Measurements from ENCODE around the gene ST3GAL3. TPM values are rescaled to one million over a fixed set of nuclear protein-coding genes. Genes with fewer than 3 reads are reported as not detected.

Gene ST3GAL3
- total RNA-seq, 2 donors from 2014 or later = 26.3 to 36.0 TPM

- H3K27ac ChIP-seq = no peak overlapping the region
- DNase-seq (ENCODE audit: low spot score) (no peak), ATAC-seq (ENCODE audit: insufficient number of reproducible peaks, low FRiP score, low read depth) (no peak)
- no peak for TF ChIP-seq CTCF (IDR thresholded peaks at IDR 0.05)
- peaks cover 75% of the 10 kb centered on the region for H3K36me3 ChIP-seq
- H3K27me3 ChIP-seq (replicated peaks; ENCODE audit: insufficient read depth) = no peaks in the 10 kb centered on the region
- no peaks in the 10 kb centered on the region for H3K9me3 ChIP-seq
- H3K4me1 ChIP-seq (ENCODE audit: control insufficient read depth in 1 of 2, low read depth in 2 of 2) = no peaks in the 10 kb centered on the region
- H3K4me3 ChIP-seq = no peak overlapping the region
Observed at GRCh38 chr1:43699281-43699680, 8.1 kb upstream of the ST3GAL3 start.

- no peaks in the 10 kb centered on the region for H3K27me3 ChIP-seq (replicated peaks; ENCODE audit: insufficient read depth)
- H3K36me3 ChIP-seq = peaks cover 38% of the 10 kb centered on the region
- H3K4me1 ChIP-seq (ENCODE audit: control insufficient read depth in 1 of 2, low read depth in 2 of 2) = peaks cover 4 to 16% of the 10 kb centered on the region in 2 donors
- H3K9me3 ChIP-seq = no peaks in the 10 kb centered on the region
- H3K4me3 ChIP-seq = no peak overlapping the region
- ATAC-seq (ENCODE audit: insufficient number of reproducible peaks, low FRiP score, low read depth) = no peak
- no peak for TF ChIP-seq CTCF (IDR thresholded peaks at IDR 0.05)
- H3K27ac ChIP-seq = no peak overlapping the region
- no peak for DNase-seq (ENCODE audit: low spot score)
Observed at GRCh38 chr1:43703836-43704235, 3.5 kb upstream of the ST3GAL3 start.

- Histone ChIP-seq H3K9me3 (no peaks in the 10 kb centered on the region), H3K27ac (no peak overlapping the region), H3K36me3 (peaks cover 34% of the 10 kb centered on the region), H3K4me3 (no peak overlapping the region), H3K4me1 (ENCODE audit: control insufficient read depth in 1 of 2, low read depth in 2 of 2) (peaks cover 4 to 16% of the 10 kb centered on the region in 2 donors), H3K27me3 (replicated peaks; ENCODE audit: insufficient read depth) (no peaks in the 10 kb centered on the region)
- no peak for TF ChIP-seq CTCF (IDR thresholded peaks at IDR 0.05)
- no peak for ATAC-seq (ENCODE audit: insufficient number of reproducible peaks, low FRiP score, low read depth)
- DNase-seq (ENCODE audit: low spot score) = no peak
Observed at GRCh38 chr1:43704838-43705237, 2.5 kb upstream of the ST3GAL3 start.

GRCh38 chr1:43705334-43705733 lies 2.0 kb upstream of the ST3GAL3 start:
- H3K4me1 ChIP-seq (ENCODE audit: control insufficient read depth in 1 of 2, low read depth in 2 of 2) = peaks cover 4 to 16% of the 10 kb centered on the region in 2 donors
- no peak for TF ChIP-seq CTCF (IDR thresholded peaks at IDR 0.05)
- H3K27ac ChIP-seq = no peak overlapping the region
- peaks cover 30% of the 10 kb centered on the region for H3K36me3 ChIP-seq
- no peaks in the 10 kb centered on the region for H3K27me3 ChIP-seq (replicated peaks; ENCODE audit: insufficient read depth)
- no peak for DNase-seq (ENCODE audit: low spot score)
- H3K4me3 ChIP-seq = no peak overlapping the region
- no peaks in the 10 kb centered on the region for H3K9me3 ChIP-seq
- ATAC-seq (ENCODE audit: insufficient number of reproducible peaks, low FRiP score, low read depth) = no peak

- ATAC-seq (ENCODE audit: insufficient number of reproducible peaks, low FRiP score, low read depth) (no peak), DNase-seq (ENCODE audit: low spot score) (no peak)
- TF ChIP-seq CTCF (IDR thresholded peaks at IDR 0.05) = no peak
- H3K4me1 ChIP-seq (ENCODE audit: control insufficient read depth in 1 of 2, low read depth in 2 of 2) = peaks cover 4 to 16% of the 10 kb centered on the region in 2 donors
- peaks cover 26% of the 10 kb centered on the region for H3K36me3 ChIP-seq
- no peak overlapping the region for H3K27ac ChIP-seq
- H3K4me3 ChIP-seq = no peak overlapping the region
- no peaks in the 10 kb centered on the region for H3K27me3 ChIP-seq (replicated peaks; ENCODE audit: insufficient read depth)
- H3K9me3 ChIP-seq = no peaks in the 10 kb centered on the region
Observed at GRCh38 chr1:43705982-43706597, 1.2 kb upstream of the ST3GAL3 start.

All from thoracic aorta (tissue), 2 donors.